ENCODE data around the gene ERBB4.
"Not testable (repeated sequence)": the region's sequence is repeated elsewhere in the genome, so short reads cannot be mapped to it uniquely, and the experiment has no call there.

Gene ERBB4

GRCh38 chr2:212467551-212467950 is 71.1 kb downstream of the ERBB4 start:
- H3K4me3 ChIP-seq (ENCODE audit: low read length); H3K9ac ChIP-seq (ENCODE audit: low read length); H3K36me3 ChIP-seq (ENCODE audit: control insufficient read depth, insufficient read depth, low read length); H3K4me1 ChIP-seq (ENCODE audit: control insufficient read depth, insufficient read depth, low read length); H3K27me3 ChIP-seq (ENCODE audit: control insufficient read depth, insufficient read depth, low read length); H3K9me3 ChIP-seq (ENCODE audit: control insufficient read depth, low read length): not testable (repeated sequence)

DNA sequence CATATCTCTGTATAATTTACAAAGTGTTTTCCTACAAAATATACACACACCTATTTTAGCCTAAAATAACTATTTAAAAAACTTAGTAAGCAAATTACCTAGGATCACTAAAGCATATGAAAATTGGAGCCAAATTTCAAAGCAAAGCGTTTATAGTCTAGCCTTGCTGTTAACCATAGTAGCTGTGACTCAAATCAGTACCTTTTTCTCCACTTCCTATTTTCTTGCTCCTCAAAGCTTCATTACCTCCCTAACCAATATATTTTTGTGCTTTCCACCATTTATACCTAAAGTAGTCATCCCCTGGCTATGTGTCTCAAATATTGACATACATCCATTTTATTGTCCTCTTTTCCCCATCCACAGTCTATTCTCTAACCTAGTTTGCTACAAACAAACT is 73.1 kb downstream of the ERBB4 start:
- Histone ChIP-seq H3K36me3 (ENCODE audit: control insufficient read depth, insufficient read depth, low read length) (no peaks in the 10 kb centered on the region), H3K9me3 (ENCODE audit: control insufficient read depth, low read length) (no peaks in the 10 kb centered on the region), H3K4me1 (ENCODE audit: control insufficient read depth, insufficient read depth, low read length) (no peaks in the 10 kb centered on the region), H3K9ac (ENCODE audit: low read length) (no peak overlapping the region), H3K27me3 (ENCODE audit: control insufficient read depth, insufficient read depth, low read length) (no peaks in the 10 kb centered on the region), H3K4me3 (ENCODE audit: low read length) (no peak overlapping the region)

DNA sequence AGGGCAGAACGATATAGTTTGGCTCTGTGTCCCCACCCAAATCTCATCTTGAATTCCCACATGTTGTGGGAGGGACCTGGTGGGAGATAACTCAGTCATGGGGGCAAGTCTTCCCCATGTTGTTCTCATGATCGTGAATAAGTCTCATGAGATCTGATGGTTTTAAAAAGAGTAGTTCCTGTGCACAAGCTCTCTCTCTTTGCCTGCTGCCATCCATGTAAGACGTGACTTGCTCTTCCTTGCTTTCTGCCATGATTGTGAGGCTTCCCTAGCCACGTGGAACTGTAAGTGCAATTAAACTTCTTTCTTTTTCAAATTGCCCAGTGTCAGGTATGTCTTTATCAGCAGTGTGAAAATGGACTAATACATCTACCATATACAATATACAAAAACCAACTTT is 76.9 kb downstream of the ERBB4 start:
- H3K9me3 ChIP-seq (ENCODE audit: control insufficient read depth, low read length); H3K9ac ChIP-seq (ENCODE audit: low read length); H3K4me1 ChIP-seq (ENCODE audit: control insufficient read depth, insufficient read depth, low read length); H3K4me3 ChIP-seq (ENCODE audit: low read length); H3K27me3 ChIP-seq (ENCODE audit: control insufficient read depth, insufficient read depth, low read length); H3K36me3 ChIP-seq (ENCODE audit: control insufficient read depth, insufficient read depth, low read length): not testable (repeated sequence)

- no peak overlapping the region for H3K4me3 ChIP-seq (ENCODE audit: low read length)
- H3K9ac ChIP-seq (ENCODE audit: low read length) = no peak overlapping the region
- no peaks in the 10 kb centered on the region for H3K27me3 ChIP-seq (ENCODE audit: control insufficient read depth, insufficient read depth, low read length)
- no peaks in the 10 kb centered on the region for H3K9me3 ChIP-seq (ENCODE audit: control insufficient read depth, low read length)
- H3K36me3 ChIP-seq (ENCODE audit: control insufficient read depth, insufficient read depth, low read length) = no peaks in the 10 kb centered on the region
- no peaks in the 10 kb centered on the region for H3K4me1 ChIP-seq (ENCODE audit: control insufficient read depth, insufficient read depth, low read length)
Observed at GRCh38 chr2:212454149-212454548, 84.5 kb downstream of the ERBB4 start.

- no peaks in the 10 kb centered on the region for H3K36me3 ChIP-seq (ENCODE audit: control insufficient read depth, insufficient read depth, low read length)
- no peaks in the 10 kb centered on the region for H3K9me3 ChIP-seq (ENCODE audit: control insufficient read depth, low read length)
- H3K4me1 ChIP-seq (ENCODE audit: control insufficient read depth, insufficient read depth, low read length) = no peaks in the 10 kb centered on the region
- H3K27me3 ChIP-seq (ENCODE audit: control insufficient read depth, insufficient read depth, low read length) = no peaks in the 10 kb centered on the region
- no peak overlapping the region for H3K9ac ChIP-seq (ENCODE audit: low read length)
- H3K4me3 ChIP-seq (ENCODE audit: low read length) = no peak overlapping the region
Observed at GRCh38 chr2:212451786-212452231, 86.8 kb downstream of the ERBB4 start.

- no peaks in the 10 kb centered on the region for H3K4me1 ChIP-seq (ENCODE audit: control insufficient read depth, insufficient read depth, low read length)
- no peaks in the 10 kb centered on the region for H3K36me3 ChIP-seq (ENCODE audit: control insufficient read depth, insufficient read depth, low read length)
- H3K9ac ChIP-seq (ENCODE audit: low read length) = no peak overlapping the region
- no peak overlapping the region for H3K4me3 ChIP-seq (ENCODE audit: low read length)
- H3K9me3 ChIP-seq (ENCODE audit: control insufficient read depth, low read length) = no peaks in the 10 kb centered on the region
- H3K27me3 ChIP-seq (ENCODE audit: control insufficient read depth, insufficient read depth, low read length) = no peaks in the 10 kb centered on the region
Observed at GRCh38 chr2:212448698-212449097, 89.9 kb downstream of the ERBB4 start.

DNA sequence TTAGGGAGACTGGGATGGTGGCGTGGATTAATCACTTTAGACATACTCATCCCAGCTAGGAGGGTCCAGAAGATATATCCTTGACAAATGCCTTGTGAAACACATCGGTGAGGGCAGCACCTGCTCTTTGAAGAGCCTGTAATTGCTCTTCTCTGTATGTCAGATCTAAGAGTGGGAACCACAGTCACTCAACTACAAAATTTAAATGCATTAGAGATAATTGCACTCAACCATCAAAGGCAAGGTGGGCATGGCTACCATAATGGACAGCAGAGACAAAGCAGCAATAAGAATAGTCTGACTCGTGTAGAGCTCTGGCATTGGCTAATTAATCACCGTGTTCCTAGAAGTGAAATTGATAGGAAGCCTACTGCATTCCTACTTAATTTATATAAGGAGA is 96.8 kb downstream of the ERBB4 start:
- Histone ChIP-seq H3K27me3 (ENCODE audit: control insufficient read depth, insufficient read depth, low read length) (no peaks in the 10 kb centered on the region), H3K36me3 (ENCODE audit: control insufficient read depth, insufficient read depth, low read length) (no peaks in the 10 kb centered on the region), H3K4me3 (ENCODE audit: low read length) (no peak overlapping the region), H3K4me1 (ENCODE audit: control insufficient read depth, insufficient read depth, low read length) (no peaks in the 10 kb centered on the region), H3K9me3 (ENCODE audit: control insufficient read depth, low read length) (no peaks in the 10 kb centered on the region), H3K9ac (ENCODE audit: low read length) (no peak overlapping the region)

DNA sequence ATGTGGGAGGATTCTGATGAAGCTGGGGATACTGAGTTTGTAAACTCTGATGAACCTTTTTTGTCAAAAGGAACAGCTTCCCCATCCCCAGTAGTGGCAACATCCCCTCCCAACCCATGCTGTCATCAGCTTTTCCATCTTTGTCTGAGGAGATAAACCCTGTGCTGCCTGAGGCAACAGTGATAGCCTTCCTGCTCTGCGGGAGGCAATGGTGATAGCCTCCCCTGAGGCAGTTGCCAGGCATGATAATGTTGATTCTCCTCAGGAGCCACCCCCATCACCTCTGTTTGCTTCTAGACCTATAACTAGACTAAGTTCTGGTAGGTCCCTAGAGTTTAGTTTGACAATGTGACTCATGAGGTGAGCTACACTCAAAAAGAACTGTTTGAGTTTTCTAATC is 97.5 kb downstream of the ERBB4 start:
- Histone ChIP-seq H3K9ac (ENCODE audit: low read length) (no peak overlapping the region), H3K27me3 (ENCODE audit: control insufficient read depth, insufficient read depth, low read length) (no peaks in the 10 kb centered on the region), H3K9me3 (ENCODE audit: control insufficient read depth, low read length) (no peaks in the 10 kb centered on the region), H3K4me3 (ENCODE audit: low read length) (no peak overlapping the region), H3K36me3 (ENCODE audit: control insufficient read depth, insufficient read depth, low read length) (no peaks in the 10 kb centered on the region), H3K4me1 (ENCODE audit: control insufficient read depth, insufficient read depth, low read length) (no peaks in the 10 kb centered on the region)

GRCh38 chr2:212428681-212429478 is 109.7 kb downstream of the ERBB4 start:
- Histone ChIP-seq H3K4me3 (ENCODE audit: low read length) (no peak overlapping the region), H3K36me3 (ENCODE audit: control insufficient read depth, insufficient read depth, low read length) (no peaks in the 10 kb centered on the region), H3K27me3 (ENCODE audit: control insufficient read depth, insufficient read depth, low read length) (no peaks in the 10 kb centered on the region), H3K9me3 (ENCODE audit: control insufficient read depth, low read length) (no peaks in the 10 kb centered on the region), H3K4me1 (ENCODE audit: control insufficient read depth, insufficient read depth, low read length) (no peaks in the 10 kb centered on the region), H3K9ac (ENCODE audit: low read length) (no peak overlapping the region)

DNA sequence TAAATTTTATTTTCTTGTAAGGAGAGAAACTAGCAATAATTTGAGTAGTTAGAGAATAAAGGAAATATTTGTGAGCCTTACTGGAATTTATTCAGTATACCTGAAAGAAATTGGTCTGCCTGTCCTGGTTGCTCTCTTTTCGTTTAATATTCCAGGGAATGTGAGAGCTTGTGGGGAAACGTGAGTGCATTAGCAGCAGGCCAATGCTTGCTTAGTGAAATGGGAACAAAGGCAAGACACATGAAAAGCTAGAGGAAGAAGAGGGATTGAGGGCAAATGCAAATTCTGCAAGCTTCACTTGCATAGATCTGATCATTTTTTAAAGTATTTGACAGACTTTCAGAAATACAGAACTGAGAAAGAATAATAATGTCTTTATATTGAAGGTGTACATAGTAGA is 111.0 kb downstream of the ERBB4 start:
- no peaks in the 10 kb centered on the region for H3K9me3 ChIP-seq (ENCODE audit: control insufficient read depth, low read length)
- no peak overlapping the region for H3K4me3 ChIP-seq (ENCODE audit: low read length)
- H3K36me3 ChIP-seq (ENCODE audit: control insufficient read depth, insufficient read depth, low read length) = no peaks in the 10 kb centered on the region
- no peak overlapping the region for H3K9ac ChIP-seq (ENCODE audit: low read length)
- H3K4me1 ChIP-seq (ENCODE audit: control insufficient read depth, insufficient read depth, low read length) = no peaks in the 10 kb centered on the region
- no peaks in the 10 kb centered on the region for H3K27me3 ChIP-seq (ENCODE audit: control insufficient read depth, insufficient read depth, low read length)

DNA sequence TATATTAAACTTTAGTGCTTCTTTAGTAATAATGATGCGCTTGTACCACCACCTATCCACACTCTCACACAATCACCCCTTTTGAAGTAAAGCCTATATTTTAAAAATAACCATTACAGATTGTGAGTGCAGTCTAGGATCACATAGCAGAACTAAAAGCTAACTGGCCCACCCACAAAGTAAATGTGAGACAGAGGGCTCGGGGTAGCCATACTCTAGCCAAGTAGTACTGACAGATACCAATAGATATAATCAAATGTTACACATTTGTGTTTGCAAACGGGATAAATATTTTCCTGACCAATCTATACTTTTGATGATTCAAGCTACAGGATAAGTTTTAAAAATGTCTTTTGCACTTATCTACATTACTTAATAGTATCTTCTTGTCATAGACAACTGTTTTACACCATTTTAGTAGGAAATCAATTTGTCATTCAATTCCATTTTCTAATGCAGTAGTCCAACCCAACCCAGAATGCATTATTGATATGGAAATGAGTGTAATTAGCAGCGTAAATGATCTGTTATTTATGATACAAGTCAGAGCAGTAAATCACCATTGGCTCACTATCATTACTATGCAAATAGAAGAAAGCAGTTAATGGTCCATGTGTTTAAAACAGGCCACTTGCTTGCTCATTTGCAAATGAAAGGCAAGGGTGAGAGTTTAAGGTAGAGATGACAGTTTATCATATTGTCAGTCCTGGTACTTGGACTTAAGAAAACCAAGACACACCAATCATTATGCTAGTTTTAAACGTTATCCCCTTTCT is 111.8 kb downstream of the ERBB4 start:
- H3K36me3 ChIP-seq (ENCODE audit: control insufficient read depth, insufficient read depth, low read length) = no peaks in the 10 kb centered on the region
- H3K9ac ChIP-seq (ENCODE audit: low read length) = no peak overlapping the region
- no peaks in the 10 kb centered on the region for H3K9me3 ChIP-seq (ENCODE audit: control insufficient read depth, low read length)
- no peaks in the 10 kb centered on the region for H3K27me3 ChIP-seq (ENCODE audit: control insufficient read depth, insufficient read depth, low read length)
- no peak overlapping the region for H3K4me3 ChIP-seq (ENCODE audit: low read length)
- no peaks in the 10 kb centered on the region for H3K4me1 ChIP-seq (ENCODE audit: control insufficient read depth, insufficient read depth, low read length)

DNA sequence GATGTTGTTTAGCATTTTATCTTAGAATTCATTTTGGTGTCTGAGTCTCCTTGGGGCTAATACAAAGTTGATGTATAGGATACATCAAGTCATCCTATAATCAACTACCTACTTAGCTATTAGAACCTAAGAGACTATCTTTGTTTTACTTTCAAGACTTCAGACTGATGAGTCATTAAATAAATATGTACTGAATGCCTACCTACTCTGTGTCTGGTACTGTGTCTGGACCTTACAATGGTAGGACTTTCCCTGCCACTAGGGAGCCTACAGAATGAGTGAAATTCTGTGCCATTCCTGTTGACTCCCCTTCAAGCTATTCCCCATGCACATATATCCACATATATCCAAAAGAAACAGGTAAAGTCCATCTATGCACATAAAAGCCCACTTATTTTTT is 114.5 kb downstream of the ERBB4 start:
- H3K4me3 ChIP-seq (ENCODE audit: low read length) = no peak overlapping the region
- no peaks in the 10 kb centered on the region for H3K9me3 ChIP-seq (ENCODE audit: control insufficient read depth, low read length)

More for the DNA sequence above, 114.5 kb downstream of the ERBB4 start:
- H3K4me1 ChIP-seq (ENCODE audit: control insufficient read depth, insufficient read depth, low read length) = no peaks in the 10 kb centered on the region
- H3K27me3 ChIP-seq (ENCODE audit: control insufficient read depth, insufficient read depth, low read length) = no peaks in the 10 kb centered on the region
- H3K9ac ChIP-seq (ENCODE audit: low read length) = no peak overlapping the region
- no peaks in the 10 kb centered on the region for H3K36me3 ChIP-seq (ENCODE audit: control insufficient read depth, insufficient read depth, low read length)
